ENCODE data around the gene TMEM80.

The TMEM80 gene

DNA sequence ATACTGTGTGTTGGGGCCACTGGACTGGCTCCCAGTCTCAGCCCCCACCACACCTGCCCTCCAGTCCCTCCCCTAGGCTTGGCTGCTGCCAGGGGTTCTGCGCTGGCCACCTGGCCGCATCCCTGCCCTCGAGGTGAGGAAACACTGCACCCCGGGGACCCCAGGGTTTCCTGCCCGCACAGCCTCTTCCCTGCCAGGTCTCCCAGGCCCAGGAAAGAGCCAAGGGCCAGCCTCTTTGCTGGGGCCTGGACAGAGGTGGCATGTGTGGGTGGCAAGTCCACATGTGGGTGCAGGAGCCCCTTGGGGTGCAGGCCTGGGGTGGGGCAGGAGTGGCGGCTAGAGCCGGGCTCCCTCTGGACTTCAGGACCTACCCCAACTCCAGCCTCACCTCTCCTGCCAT lies 12.9 kb downstream of the TMEM80 start:
- Histone ChIP-seq H3K36me3 (ENCODE audit: insufficient read depth, low read length) (no peaks in the 10 kb centered on the region), H3K9me2 (replicated peaks; ENCODE audit: low read depth, low read length) (no peaks in the 10 kb centered on the region), H3K4me1 (ENCODE audit: insufficient read depth, low read length, poor library complexity, severe bottlenecking) (peaks cover 18% of the 10 kb centered on the region), H3K79me2 (ENCODE audit: insufficient read depth, low read length) (no peaks in the 10 kb centered on the region), H2AFZ (ENCODE audit: low read length) (no peak overlapping the region), H3K27me3 (ENCODE audit: insufficient read depth, low read length, poor library complexity, severe bottlenecking) (no peaks in the 10 kb centered on the region), H3K9me3 (ENCODE audit: insufficient read depth, low read depth, low read length) (no peaks in the 10 kb centered on the region), H4K20me1 (ENCODE audit: insufficient read depth, low read length, poor library complexity, severe bottlenecking) (no peaks in the 10 kb centered on the region), H3K4me3 (ENCODE audit: low read length, poor library complexity, severe bottlenecking) (no peak overlapping the region), H3K4me2 (ENCODE audit: low read depth, low read length, poor library complexity, severe bottlenecking) (no peak overlapping the region), H3F3A (ENCODE audit: low read depth) (no peaks in the 10 kb centered on the region), H3K9ac (ENCODE audit: low read depth, low read length, poor library complexity, severe bottlenecking) (no peak overlapping the region)
- TF ChIP-seq, protein P1, sequence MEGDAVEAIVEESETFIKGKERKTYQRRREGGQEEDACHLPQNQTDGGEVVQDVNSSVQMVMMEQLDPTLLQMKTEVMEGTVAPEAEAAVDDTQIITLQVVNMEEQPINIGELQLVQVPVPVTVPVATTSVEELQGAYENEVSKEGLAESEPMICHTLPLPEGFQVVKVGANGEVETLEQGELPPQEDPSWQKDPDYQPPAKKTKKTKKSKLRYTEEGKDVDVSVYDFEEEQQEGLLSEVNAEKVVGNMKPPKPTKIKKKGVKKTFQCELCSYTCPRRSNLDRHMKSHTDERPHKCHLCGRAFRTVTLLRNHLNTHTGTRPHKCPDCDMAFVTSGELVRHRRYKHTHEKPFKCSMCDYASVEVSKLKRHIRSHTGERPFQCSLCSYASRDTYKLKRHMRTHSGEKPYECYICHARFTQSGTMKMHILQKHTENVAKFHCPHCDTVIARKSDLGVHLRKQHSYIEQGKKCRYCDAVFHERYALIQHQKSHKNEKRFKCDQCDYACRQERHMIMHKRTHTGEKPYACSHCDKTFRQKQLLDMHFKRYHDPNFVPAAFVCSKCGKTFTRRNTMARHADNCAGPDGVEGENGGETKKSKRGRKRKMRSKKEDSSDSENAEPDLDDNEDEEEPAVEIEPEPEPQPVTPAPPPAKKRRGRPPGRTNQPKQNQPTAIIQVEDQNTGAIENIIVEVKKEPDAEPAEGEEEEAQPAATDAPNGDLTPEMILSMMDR (conservative IDR thresholded peaks at IDR 0.05; ENCODE audit: low read length): no peak
- TF ChIP-seq EZH2phosphoT487 (IDR thresholded peaks at IDR 0.05; ENCODE audit: borderline replicate concordance): no peak

DNA sequence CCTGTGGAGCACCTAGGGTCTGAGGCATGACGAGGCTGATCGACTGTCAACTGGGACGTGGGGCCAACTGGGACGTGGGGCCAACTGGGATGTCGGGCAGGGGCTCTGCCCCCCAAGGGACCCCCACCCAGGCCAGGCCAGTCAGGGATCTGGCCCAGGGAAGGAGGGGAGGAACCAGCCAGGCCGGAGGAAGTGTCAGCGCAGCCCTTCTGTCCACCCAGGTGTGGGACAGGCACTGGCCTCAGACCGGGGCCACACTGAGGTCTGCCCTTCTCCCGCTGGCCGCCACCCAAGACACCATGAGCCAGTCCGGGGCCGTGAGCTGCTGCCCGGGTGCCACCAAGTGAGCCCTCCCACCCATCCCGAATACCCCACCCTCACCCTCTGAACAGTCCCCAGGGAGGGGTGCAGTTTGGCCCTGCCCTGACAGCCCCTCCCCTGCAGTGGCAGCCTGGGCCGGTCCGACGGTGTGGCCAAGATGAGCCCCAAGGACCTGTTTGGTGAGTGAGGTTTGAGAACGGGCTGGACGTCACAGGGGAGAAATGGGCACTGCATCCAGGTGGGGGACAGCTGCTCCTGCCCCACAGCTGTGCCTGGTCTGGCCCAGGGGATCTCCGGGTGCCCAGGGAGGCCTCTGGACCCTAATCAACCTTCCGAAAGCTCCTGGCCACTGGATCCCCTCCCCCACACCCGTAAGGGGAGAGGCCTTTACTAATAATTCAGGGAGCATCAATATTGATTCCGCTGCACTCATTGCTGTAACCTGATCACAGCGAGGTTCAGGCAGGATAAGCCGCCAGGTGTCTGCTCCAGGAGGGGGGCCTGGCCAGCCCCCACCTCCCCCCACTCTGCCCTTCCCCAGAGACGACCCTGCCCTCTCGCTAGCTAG lies 13.7 kb downstream of the TMEM80 start:
- no peaks in the 10 kb centered on the region for H4K20me1 ChIP-seq (ENCODE audit: insufficient read depth, low read length, poor library complexity, severe bottlenecking)
- no peaks in the 10 kb centered on the region for H3K9me2 ChIP-seq (replicated peaks; ENCODE audit: low read depth, low read length)
- no peaks in the 10 kb centered on the region for H3K79me2 ChIP-seq (ENCODE audit: insufficient read depth, low read length)
- H3K4me2 ChIP-seq (ENCODE audit: low read depth, low read length, poor library complexity, severe bottlenecking): no peak overlapping the region
- no peak overlapping the region for H3K9ac ChIP-seq (ENCODE audit: low read depth, low read length, poor library complexity, severe bottlenecking)
- no peak overlapping the region for H2AFZ ChIP-seq (ENCODE audit: low read length)
- H3F3A ChIP-seq (ENCODE audit: low read depth): no peaks in the 10 kb centered on the region
- H3K9me3 ChIP-seq (ENCODE audit: insufficient read depth, low read depth, low read length): no peaks in the 10 kb centered on the region
- no peak for TF ChIP-seq EZH2phosphoT487 (IDR thresholded peaks at IDR 0.05; ENCODE audit: borderline replicate concordance)
- TF ChIP-seq, protein P1 (conservative IDR thresholded peaks at IDR 0.05; ENCODE audit: low read length): no peak
- H3K36me3 ChIP-seq (ENCODE audit: insufficient read depth, low read length): no peaks in the 10 kb centered on the region
- H3K27me3 ChIP-seq (ENCODE audit: insufficient read depth, low read length, poor library complexity, severe bottlenecking): no peaks in the 10 kb centered on the region
- H3K4me1 ChIP-seq (ENCODE audit: insufficient read depth, low read length, poor library complexity, severe bottlenecking): peaks cover 16% of the 10 kb centered on the region
- H3K4me3 ChIP-seq (ENCODE audit: low read length, poor library complexity, severe bottlenecking): no peak overlapping the region

DNA sequence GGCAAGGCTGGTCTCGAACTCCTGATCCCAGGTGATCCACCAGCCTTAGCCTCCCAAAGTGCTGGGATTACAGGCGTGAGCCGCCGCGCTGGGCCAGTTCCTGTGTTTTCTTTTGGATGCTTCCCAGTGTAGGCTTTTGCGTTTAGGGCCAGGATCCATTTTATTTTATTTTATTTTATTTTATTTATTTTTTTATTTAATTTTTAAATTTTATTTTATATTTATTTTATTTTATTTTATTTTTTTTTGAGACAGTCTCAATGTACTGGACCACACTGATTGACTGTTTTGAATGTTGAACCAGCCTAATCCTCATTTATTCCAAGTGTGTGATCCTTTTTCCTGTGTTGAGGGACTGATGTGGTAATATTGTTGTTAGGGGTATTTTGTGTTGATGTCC lies 18.8 kb downstream of the TMEM80 start:
- H2AFZ ChIP-seq (ENCODE audit: low read length): no peak overlapping the region
- H3K9me3 ChIP-seq (ENCODE audit: insufficient read depth, low read depth, low read length): no peaks in the 10 kb centered on the region
- no peaks in the 10 kb centered on the region for H3K27me3 ChIP-seq (ENCODE audit: insufficient read depth, low read length, poor library complexity, severe bottlenecking)
- H3K4me1 ChIP-seq (ENCODE audit: insufficient read depth, low read length, poor library complexity, severe bottlenecking): no peaks in the 10 kb centered on the region
- H3F3A ChIP-seq (ENCODE audit: low read depth): no peaks in the 10 kb centered on the region
- H3K9me2 ChIP-seq (replicated peaks; ENCODE audit: low read depth, low read length): no peaks in the 10 kb centered on the region
- no peak overlapping the region for H3K9ac ChIP-seq (ENCODE audit: low read depth, low read length, poor library complexity, severe bottlenecking)
- TF ChIP-seq EZH2phosphoT487 (IDR thresholded peaks at IDR 0.05; ENCODE audit: borderline replicate concordance): no peak
- TF ChIP-seq, protein P1 (conservative IDR thresholded peaks at IDR 0.05; ENCODE audit: low read length): no peak
- H3K4me3 ChIP-seq (ENCODE audit: low read length, poor library complexity, severe bottlenecking): no peak overlapping the region
- H4K20me1 ChIP-seq (ENCODE audit: insufficient read depth, low read length, poor library complexity, severe bottlenecking): no peaks in the 10 kb centered on the region
- H3K36me3 ChIP-seq (ENCODE audit: insufficient read depth, low read length): no peaks in the 10 kb centered on the region
- no peaks in the 10 kb centered on the region for H3K79me2 ChIP-seq (ENCODE audit: insufficient read depth, low read length)
- no peak overlapping the region for H3K4me2 ChIP-seq (ENCODE audit: low read depth, low read length, poor library complexity, severe bottlenecking)
